GM10266 (cell line): ENCODE data around the gene ABR.

Source experiments
- DNase-seq: peaks from one replicate; pipeline ENCODE4 v3.0.0; 2012; ENCODE audit errors: extremely low spot score
- TF ChIP-seq, protein P1 (sequence below): IDR thresholded peaks from 2 replicates; pipeline ENCODE4 v1.5.1; 2012; ENCODE audit warnings: mild to moderate bottlenecking, low read depth; ENCODE audit not compliant: control insufficient read depth, insufficient read depth; ENCODE audit errors: missing control alignments

The ABR gene

DNA sequence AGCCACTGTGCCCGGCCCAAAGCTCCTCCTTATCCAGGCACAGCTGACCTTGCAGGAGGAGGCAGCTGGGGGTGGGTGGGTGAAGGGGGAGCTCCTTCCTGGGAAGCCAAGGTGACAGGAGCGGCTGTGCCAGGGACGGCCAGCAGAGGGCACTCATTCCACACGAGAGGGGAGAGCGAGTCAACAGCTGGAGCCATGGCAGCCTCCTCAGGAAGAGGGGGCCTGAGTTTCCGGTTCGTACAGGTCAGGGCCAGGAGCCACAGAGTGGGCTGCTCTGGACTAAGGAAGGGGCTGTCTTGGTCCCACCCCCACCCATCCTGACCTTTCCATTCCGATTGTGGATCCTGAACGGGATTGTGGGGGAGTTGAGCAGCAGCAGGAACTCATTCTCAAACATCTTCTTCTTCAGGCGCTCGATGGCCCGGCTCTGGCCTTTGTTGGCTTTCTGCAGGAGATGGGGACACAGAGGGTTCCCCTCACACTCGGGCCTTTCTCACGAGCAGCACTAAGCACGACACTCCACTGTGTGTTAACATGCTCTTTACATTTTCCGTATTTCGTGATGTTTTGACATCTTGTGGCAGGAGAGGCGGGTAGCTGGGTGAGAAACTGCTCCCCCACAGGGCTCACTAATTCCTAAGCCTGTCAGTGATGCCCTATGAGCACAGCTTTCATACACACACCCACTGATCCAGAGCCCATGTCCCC is 121.2 kb downstream of the ABR start:
- TF ChIP-seq, protein P1, sequence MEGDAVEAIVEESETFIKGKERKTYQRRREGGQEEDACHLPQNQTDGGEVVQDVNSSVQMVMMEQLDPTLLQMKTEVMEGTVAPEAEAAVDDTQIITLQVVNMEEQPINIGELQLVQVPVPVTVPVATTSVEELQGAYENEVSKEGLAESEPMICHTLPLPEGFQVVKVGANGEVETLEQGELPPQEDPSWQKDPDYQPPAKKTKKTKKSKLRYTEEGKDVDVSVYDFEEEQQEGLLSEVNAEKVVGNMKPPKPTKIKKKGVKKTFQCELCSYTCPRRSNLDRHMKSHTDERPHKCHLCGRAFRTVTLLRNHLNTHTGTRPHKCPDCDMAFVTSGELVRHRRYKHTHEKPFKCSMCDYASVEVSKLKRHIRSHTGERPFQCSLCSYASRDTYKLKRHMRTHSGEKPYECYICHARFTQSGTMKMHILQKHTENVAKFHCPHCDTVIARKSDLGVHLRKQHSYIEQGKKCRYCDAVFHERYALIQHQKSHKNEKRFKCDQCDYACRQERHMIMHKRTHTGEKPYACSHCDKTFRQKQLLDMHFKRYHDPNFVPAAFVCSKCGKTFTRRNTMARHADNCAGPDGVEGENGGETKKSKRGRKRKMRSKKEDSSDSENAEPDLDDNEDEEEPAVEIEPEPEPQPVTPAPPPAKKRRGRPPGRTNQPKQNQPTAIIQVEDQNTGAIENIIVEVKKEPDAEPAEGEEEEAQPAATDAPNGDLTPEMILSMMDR: peak; percentile 51
- DNase-seq: no peak

DNA sequence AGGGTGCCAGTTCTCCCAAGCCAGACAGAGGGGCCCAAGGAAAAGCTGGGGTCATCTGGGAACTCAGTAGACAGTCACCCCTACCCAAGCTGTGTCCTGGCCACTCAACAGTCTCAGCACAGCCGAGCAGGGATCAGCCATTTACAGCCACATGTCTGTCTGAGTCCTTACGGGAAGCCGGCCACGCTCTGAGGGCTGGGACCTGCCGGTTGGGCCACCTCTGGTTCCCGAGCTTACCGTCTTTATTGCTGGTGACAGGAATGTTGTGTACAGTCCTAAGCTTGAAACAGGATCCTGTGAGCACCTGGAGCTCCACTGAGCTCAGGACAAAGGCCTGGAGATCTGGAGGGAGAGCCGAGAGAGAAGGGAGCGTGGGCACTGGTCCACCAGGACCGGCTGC is 123.0 kb downstream of the ABR start:
- TF ChIP-seq, protein P1: no peak
- no peak for DNase-seq

GRCh38 chr17:1055751-1056645 is 123.8 kb downstream of the ABR start:
- TF ChIP-seq, protein P1: peak; percentile 68
- DNase-seq: peak; percentile 78

GRCh38 chr17:1055231-1055630 is 124.5 kb downstream of the ABR start:
- TF ChIP-seq, protein P1: no peak
- no peak for DNase-seq

- TF ChIP-seq, protein P1: no peak
- no peak for DNase-seq
Measured at GRCh38 chr17:1054656-1055055, 125.1 kb downstream of the ABR start.

GRCh38 chr17:1053661-1054360 is 126.0 kb downstream of the ABR start:
- TF ChIP-seq, protein P1: no peak
- no peak for DNase-seq
